GM23338 (cell line): ENCODE measurements around the gene ERC2. TPM values are rescaled to one million over a fixed set of nuclear protein-coding genes. Genes with fewer than 3 reads are reported as not detected.

ENCODE experiments used
- CREB1 ChIP-seq: fragments of 250-450 bp; sonication (Bioruptor Pico); IDR thresholded peaks from 2 replicates; pipeline ENCODE4 v1.5.0; 2020; ENCODE audit warnings: low read depth, mild to moderate bottlenecking, moderate library complexity
- EZH2 ChIP-seq: fragments of 200-600 bp; sonication (generic); IDR thresholded peaks from one replicate; pipeline ENCODE4 v1.8.0; 2017; ENCODE audit warnings: antibody characterized with exemption, mild to moderate bottlenecking, low read depth; ENCODE audit not compliant: unreplicated experiment
- EZH2phosphoT487 ChIP-seq: fragments of 200-600 bp; sonication (generic); IDR thresholded peaks from one replicate; pipeline ENCODE4 v1.8.1; 2018; ENCODE audit warnings: antibody characterized with exemption; ENCODE audit not compliant: unreplicated experiment
- JUNB ChIP-seq: IDR thresholded peaks from one replicate; pipeline ENCODE4 v1.6.1; 2016; ENCODE audit warnings: antibody characterized with exemption; ENCODE audit not compliant: unreplicated experiment
- NANOG ChIP-seq: IDR thresholded peaks from 2 replicates; pipeline ENCODE4 v1.6.1; 2016; ENCODE audit warnings: antibody characterized with exemption, borderline replicate concordance
- ZNF331 ChIP-seq: fragments of 250-450 bp; sonication (Bioruptor Pico); IDR thresholded peaks from 2 replicates; pipeline ENCODE4 v1.5.0; 2020; ENCODE audit warnings: low read depth, mild to moderate bottlenecking, moderate library complexity
- ZNF462 ChIP-seq: fragments of 250-450 bp; sonication (Bioruptor Pico); IDR thresholded peaks from 2 replicates; pipeline ENCODE4 v1.5.0; 2020; ENCODE audit warnings: mild to moderate bottlenecking, moderate library complexity
- polyA plus RNA-seq: library from polyadenylated mRNA; unstranded; fragments of >200 nt; fragmentation: Nextera tagmentation; extraction: Ambion mirVana; gene quantifications from 2 replicates; pipeline ENCODE4 v1.2.1, GENCODE V29; 2016
- total RNA-seq: library from RNA; depleted of rRNA; stranded (reverse); fragments of >200 nt; shearing (Covaris generic); gene quantifications from 2 replicates; pipeline ENCODE4 v1.2.3, GENCODE V29; 2014
- TF ChIP-seq, protein P1 (sequence below): IDR thresholded peaks from one replicate; pipeline ENCODE4 v1.6.1; 2018; ENCODE audit warnings: antibody characterized with exemption; ENCODE audit not compliant: unreplicated experiment
- TF ChIP-seq, protein P2 (sequence below): IDR thresholded peaks from 2 replicates; pipeline ENCODE4 v1.6.1; 2016; ENCODE audit warnings: antibody characterized with exemption
- TF ChIP-seq, protein P3 (sequence below), 2 experiments: fragments of 200-600 bp in 1 of 2; sonication (generic) in 1 of 2; conservative IDR thresholded peaks; 2 replicates each; pipeline versions ENCODE4 v1.5.1 to v1.6.1; 2016 to 2017; ENCODE audit warnings: antibody characterized with exemption in 2 of 2, low read depth in 2 of 2, mild to moderate bottlenecking in 2 of 2, moderate library complexity in 1 of 2

The ERC2 gene
- total and polyA plus RNA-seq, 2 experiments from 2014 or later = 11.8 to 13.7 TPM

DNA sequence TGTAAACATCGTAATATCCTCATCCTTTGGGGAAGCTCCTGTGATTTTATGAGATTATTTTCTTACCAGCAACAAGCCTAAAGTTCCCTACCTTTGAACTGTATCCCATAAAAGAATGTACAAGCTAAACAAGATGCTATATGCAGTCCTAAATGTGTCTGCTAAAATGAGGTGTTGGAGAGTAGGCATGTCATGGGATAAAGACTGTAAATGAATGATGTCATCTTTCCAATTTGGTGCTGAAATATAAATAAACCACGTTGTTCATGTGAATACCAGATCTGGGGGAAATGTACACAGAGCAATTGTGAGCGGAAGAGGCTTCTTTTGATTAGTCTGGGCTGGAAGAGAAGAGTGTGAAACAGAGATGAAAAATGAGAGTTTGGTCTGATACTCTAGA is 766.3 kb downstream of the ERC2 start (continued):
- TF ChIP-seq ZNF462 (CRISPR knock-in tag) (no peak), ZNF331 (no peak), NANOG (no peak), EZH2phosphoT487 (no peak), JUNB (no peak), EZH2 (no peak), CREB1 (CRISPR knock-in tag) (no peak)
- TF ChIP-seq, protein P1, sequence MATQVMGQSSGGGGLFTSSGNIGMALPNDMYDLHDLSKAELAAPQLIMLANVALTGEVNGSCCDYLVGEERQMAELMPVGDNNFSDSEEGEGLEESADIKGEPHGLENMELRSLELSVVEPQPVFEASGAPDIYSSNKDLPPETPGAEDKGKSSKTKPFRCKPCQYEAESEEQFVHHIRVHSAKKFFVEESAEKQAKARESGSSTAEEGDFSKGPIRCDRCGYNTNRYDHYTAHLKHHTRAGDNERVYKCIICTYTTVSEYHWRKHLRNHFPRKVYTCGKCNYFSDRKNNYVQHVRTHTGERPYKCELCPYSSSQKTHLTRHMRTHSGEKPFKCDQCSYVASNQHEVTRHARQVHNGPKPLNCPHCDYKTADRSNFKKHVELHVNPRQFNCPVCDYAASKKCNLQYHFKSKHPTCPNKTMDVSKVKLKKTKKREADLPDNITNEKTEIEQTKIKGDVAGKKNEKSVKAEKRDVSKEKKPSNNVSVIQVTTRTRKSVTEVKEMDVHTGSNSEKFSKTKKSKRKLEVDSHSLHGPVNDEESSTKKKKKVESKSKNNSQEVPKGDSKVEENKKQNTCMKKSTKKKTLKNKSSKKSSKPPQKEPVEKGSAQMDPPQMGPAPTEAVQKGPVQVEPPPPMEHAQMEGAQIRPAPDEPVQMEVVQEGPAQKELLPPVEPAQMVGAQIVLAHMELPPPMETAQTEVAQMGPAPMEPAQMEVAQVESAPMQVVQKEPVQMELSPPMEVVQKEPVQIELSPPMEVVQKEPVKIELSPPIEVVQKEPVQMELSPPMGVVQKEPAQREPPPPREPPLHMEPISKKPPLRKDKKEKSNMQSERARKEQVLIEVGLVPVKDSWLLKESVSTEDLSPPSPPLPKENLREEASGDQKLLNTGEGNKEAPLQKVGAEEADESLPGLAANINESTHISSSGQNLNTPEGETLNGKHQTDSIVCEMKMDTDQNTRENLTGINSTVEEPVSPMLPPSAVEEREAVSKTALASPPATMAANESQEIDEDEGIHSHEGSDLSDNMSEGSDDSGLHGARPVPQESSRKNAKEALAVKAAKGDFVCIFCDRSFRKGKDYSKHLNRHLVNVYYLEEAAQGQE = no peak
- TF ChIP-seq, protein P2, sequence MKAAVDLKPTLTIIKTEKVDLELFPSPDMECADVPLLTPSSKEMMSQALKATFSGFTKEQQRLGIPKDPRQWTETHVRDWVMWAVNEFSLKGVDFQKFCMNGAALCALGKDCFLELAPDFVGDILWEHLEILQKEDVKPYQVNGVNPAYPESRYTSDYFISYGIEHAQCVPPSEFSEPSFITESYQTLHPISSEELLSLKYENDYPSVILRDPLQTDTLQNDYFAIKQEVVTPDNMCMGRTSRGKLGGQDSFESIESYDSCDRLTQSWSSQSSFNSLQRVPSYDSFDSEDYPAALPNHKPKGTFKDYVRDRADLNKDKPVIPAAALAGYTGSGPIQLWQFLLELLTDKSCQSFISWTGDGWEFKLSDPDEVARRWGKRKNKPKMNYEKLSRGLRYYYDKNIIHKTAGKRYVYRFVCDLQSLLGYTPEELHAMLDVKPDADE = no peak
- TF ChIP-seq, protein P3, sequence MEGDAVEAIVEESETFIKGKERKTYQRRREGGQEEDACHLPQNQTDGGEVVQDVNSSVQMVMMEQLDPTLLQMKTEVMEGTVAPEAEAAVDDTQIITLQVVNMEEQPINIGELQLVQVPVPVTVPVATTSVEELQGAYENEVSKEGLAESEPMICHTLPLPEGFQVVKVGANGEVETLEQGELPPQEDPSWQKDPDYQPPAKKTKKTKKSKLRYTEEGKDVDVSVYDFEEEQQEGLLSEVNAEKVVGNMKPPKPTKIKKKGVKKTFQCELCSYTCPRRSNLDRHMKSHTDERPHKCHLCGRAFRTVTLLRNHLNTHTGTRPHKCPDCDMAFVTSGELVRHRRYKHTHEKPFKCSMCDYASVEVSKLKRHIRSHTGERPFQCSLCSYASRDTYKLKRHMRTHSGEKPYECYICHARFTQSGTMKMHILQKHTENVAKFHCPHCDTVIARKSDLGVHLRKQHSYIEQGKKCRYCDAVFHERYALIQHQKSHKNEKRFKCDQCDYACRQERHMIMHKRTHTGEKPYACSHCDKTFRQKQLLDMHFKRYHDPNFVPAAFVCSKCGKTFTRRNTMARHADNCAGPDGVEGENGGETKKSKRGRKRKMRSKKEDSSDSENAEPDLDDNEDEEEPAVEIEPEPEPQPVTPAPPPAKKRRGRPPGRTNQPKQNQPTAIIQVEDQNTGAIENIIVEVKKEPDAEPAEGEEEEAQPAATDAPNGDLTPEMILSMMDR (conservative IDR thresholded peaks at IDR 0.05; ENCODE audit: low read depth in 2 of 2) = no peak
